ENCODE measurements around the gene OVOL1. TPM values are rescaled to one million over a fixed set of nuclear protein-coding genes. Genes with fewer than 3 reads are reported as not detected.
A peak's percentile ranks its signal among the peaks of the same experiment; 100 is the strongest.

OVOL1 gene
- total and polyA plus RNA-seq, 2 experiments from 2014 or later = 1.5 to 3.3 TPM

GRCh38 chr11:65789230-65790103 is 2.6 kb downstream of the OVOL1 start:
- no peak overlapping the region for H2AFZ ChIP-seq
- no peaks in the 10 kb centered on the region; the same call in 1 of the 2 replicates for H3K79me2 ChIP-seq (replicated peaks; ENCODE audit: insufficient read depth)
- Mint-ChIP-seq H3K9me3 (no peaks in the 10 kb centered on the region; the same call in 2 of the 3 replicates), H3K36me3 (ENCODE audit: low read depth) (no peaks in the 10 kb centered on the region; the same call in 2 of the 3 replicates), H3K27me3 (ENCODE audit: insufficient read depth, low read depth, poor library complexity) (peaks cover 44% of the 10 kb centered on the region), H3K4me1 (peaks cover 38% of the 10 kb centered on the region), H3K4me3 (peak overlapping the region; percentile 86; the same call in 2 of the 3 replicates), H3K27ac (no peak overlapping the region)
- no peaks in the 10 kb centered on the region for H3K36me3 ChIP-seq (ENCODE audit: insufficient read depth)
- H3K27ac ChIP-seq (ENCODE audit: low read depth) = no peak overlapping the region
- H3K4me3 ChIP-seq = peak overlapping the region; percentile 86; the same call in 1 of the 2 replicates
- no peaks in the 10 kb centered on the region for H3F3A ChIP-seq (replicated peaks; ENCODE audit: low read depth)
- TF ChIP-seq REST (IDR thresholded peaks at IDR 0.05; ENCODE audit: unreplicated experiment) (no peak), JUNB (IDR thresholded peaks at IDR 0.05; ENCODE audit: unreplicated experiment) (no peak), STAT1 (IDR thresholded peaks at IDR 0.05; ENCODE audit: unreplicated experiment) (no peak), ZNF462 (CRISPR knock-in tag; IDR thresholded peaks at IDR 0.05) (no peak), POLR2AphosphoS5 (IDR thresholded peaks at IDR 0.05; ENCODE audit: low read depth) (no peak), NANOG (IDR thresholded peaks at IDR 0.05; ENCODE audit: borderline replicate concordance) (no peak), CREB1 (CRISPR knock-in tag; IDR thresholded peaks at IDR 0.05; ENCODE audit: low read depth) (no peak), ZNF114 (CRISPR knock-in tag; IDR thresholded peaks at IDR 0.05) (no peak), CTCF (conservative IDR thresholded peaks at IDR 0.05; ENCODE audit: low read depth in 2 of 2) (no peak), EZH2phosphoT487 (IDR thresholded peaks at IDR 0.05; ENCODE audit: unreplicated experiment) (no peak), ZNF331 (CRISPR knock-in tag; IDR thresholded peaks at IDR 0.05; ENCODE audit: low read depth) (no peak), EZH2 (IDR thresholded peaks at IDR 0.05; ENCODE audit: low read depth, unreplicated experiment) (no peak)
- TF ChIP-seq, protein P1, sequence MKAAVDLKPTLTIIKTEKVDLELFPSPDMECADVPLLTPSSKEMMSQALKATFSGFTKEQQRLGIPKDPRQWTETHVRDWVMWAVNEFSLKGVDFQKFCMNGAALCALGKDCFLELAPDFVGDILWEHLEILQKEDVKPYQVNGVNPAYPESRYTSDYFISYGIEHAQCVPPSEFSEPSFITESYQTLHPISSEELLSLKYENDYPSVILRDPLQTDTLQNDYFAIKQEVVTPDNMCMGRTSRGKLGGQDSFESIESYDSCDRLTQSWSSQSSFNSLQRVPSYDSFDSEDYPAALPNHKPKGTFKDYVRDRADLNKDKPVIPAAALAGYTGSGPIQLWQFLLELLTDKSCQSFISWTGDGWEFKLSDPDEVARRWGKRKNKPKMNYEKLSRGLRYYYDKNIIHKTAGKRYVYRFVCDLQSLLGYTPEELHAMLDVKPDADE (IDR thresholded peaks at IDR 0.05) = no peak
- peaks cover 29% of the 10 kb centered on the region for H3K4me1 ChIP-seq (ENCODE audit: insufficient read depth)
- peak overlapping the region; percentile 82 for H3K4me2 ChIP-seq
- H4K20me1 ChIP-seq (replicated peaks; ENCODE audit: insufficient read depth) = no peaks in the 10 kb centered on the region
- 0 out of 2 replicates have a peak, but pooled peaks cover 2% of the 10 kb centered on the region for H3K9me2 ChIP-seq (ENCODE audit: insufficient read depth)
- ATAC-seq = no peak
- peaks cover 45% of the 10 kb centered on the region for H3K27me3 ChIP-seq (ENCODE audit: insufficient read depth)
- no peak for DNase-seq (ENCODE audit: low spot score)

Data from GM23338 (cell line).